Hepatocyte (in vitro differentiated cells): Measurements from ENCODE around the gene SIDT1.

ENCODE experiments used
- EZH2 ChIP-seq: fragments of 200-600 bp; sonication (generic); IDR thresholded peaks from 2 replicates; pipeline ENCODE4 v1.6.1; 2016; ENCODE audit warnings: antibody characterized with exemption, mild to moderate bottlenecking, borderline replicate concordance
- EZH2phosphoT487 ChIP-seq: fragments of 200-600 bp; sonication (generic); IDR thresholded peaks from one replicate; pipeline ENCODE4 v1.6.1; 2018; ENCODE audit warnings: antibody characterized with exemption, mild to moderate bottlenecking, low read depth, moderate library complexity; ENCODE audit not compliant: unreplicated experiment, severe bottlenecking
- TF ChIP-seq, protein P1 (sequence below): fragments of 200-600 bp; sonication (generic); IDR thresholded peaks from 2 replicates; pipeline ENCODE4 v1.5.1; 2016; ENCODE audit warnings: antibody characterized with exemption, mild to moderate bottlenecking; ENCODE audit not compliant: poor library complexity

DNA sequence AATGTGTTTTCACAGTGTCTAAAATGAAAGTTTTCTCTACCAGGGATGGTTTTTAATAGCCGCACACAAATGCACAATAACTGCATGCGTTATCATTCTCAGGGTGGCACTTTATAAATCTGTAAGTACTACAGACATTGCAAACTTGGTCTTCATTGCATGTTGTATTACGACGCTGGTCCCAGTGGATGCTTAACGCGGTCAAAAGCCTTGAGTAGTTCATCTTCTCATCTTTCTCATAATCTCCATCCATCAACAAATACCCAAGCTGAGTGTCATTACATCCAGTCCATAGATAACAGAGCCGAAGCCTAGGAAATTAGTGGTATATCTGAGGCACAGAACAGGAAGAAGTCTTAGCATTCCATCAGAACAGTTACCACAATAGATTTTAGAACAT is 91.5 kb downstream of the SIDT1 start:
- TF ChIP-seq, protein P1, sequence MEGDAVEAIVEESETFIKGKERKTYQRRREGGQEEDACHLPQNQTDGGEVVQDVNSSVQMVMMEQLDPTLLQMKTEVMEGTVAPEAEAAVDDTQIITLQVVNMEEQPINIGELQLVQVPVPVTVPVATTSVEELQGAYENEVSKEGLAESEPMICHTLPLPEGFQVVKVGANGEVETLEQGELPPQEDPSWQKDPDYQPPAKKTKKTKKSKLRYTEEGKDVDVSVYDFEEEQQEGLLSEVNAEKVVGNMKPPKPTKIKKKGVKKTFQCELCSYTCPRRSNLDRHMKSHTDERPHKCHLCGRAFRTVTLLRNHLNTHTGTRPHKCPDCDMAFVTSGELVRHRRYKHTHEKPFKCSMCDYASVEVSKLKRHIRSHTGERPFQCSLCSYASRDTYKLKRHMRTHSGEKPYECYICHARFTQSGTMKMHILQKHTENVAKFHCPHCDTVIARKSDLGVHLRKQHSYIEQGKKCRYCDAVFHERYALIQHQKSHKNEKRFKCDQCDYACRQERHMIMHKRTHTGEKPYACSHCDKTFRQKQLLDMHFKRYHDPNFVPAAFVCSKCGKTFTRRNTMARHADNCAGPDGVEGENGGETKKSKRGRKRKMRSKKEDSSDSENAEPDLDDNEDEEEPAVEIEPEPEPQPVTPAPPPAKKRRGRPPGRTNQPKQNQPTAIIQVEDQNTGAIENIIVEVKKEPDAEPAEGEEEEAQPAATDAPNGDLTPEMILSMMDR = no peak
- TF ChIP-seq EZH2 = no peak
- no peak for TF ChIP-seq EZH2phosphoT487
